Stimulated activated naive B cell treated with anti-CD40 and anti-IgM and Interleukin-4, amounts not matched to agents 10 μg/mL and 1 μg/mL and 100 μg/mL, for 72 hours (primary cell): ENCODE measurements around the gene CTIF.

Experiments used
- ATAC-seq, 2 donors: fragments of 150-1000 bp; cut with Tn5 transposase; replicated peaks; 2 replicates each; pipeline ENCODE4 v1.10.0; 2021; ENCODE audit warnings: moderate library complexity in 1 of 2
- DNase-seq: peaks from one replicate; pipeline ENCODE4 v3.0.0; 2021
- H3K27ac Mint-ChIP-seq: one replicate; pipeline ENCODE4 v1.8.0; 2022; ENCODE audit warnings: mild to moderate bottlenecking, mixed read lengths
- H3K27me3 Mint-ChIP-seq, 2 donors: one replicate each; pipeline ENCODE4 v1.8.0; 2022; ENCODE audit warnings: mixed read lengths in 2 of 2
- H3K36me3 Mint-ChIP-seq, 2 donors: one replicate each; pipeline ENCODE4 v1.8.0; 2022; ENCODE audit warnings: mixed read lengths in 2 of 2, mild to moderate bottlenecking in 1 of 2
- H3K4me1 Mint-ChIP-seq, 2 donors: one replicate each; pipeline ENCODE4 v1.8.0; 2022; ENCODE audit warnings: mixed read lengths in 2 of 2, mild to moderate bottlenecking in 1 of 2
- H3K4me3 Mint-ChIP-seq, 2 donors: one replicate each; pipeline ENCODE4 v1.8.0; 2022; ENCODE audit warnings: mild to moderate bottlenecking in 2 of 2, mixed read lengths in 2 of 2, moderate library complexity in 1 of 2
- H3K9me3 Mint-ChIP-seq, 2 donors: one replicate each; pipeline ENCODE4 v1.8.0; 2022; ENCODE audit warnings: mixed read lengths in 2 of 2, mild to moderate bottlenecking in 1 of 2

CTIF gene

DNA sequence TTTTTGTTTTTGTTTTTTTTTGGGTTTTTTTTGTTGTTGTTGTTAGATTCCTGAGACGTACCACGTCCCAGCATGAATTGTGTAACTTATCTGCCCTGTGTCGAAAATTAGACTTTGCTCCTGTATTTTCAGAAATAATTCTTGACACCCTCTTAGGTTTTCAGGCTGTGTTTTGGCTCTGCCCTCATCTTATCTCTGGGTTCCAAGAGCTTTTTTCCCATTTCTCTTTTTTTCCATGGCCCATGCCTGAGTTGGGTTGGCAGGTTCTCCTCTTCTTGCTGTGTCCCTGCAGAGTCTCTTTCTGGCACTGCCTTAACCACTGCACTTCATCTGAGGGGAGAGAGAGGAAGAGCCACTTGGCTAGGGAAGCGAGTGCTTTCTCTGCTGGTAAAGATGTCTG lies 42.4 kb downstream of the CTIF start:
- H3K4me3 Mint-ChIP-seq = no peak overlapping the region
- peaks cover 8 to 11% of the 10 kb centered on the region in 2 donors for H3K36me3 Mint-ChIP-seq
- H3K4me1 Mint-ChIP-seq = peaks cover 0 to 1% of the 10 kb centered on the region in 2 donors
- ATAC-seq = no peak
- H3K9me3 Mint-ChIP-seq = peaks cover 6 to 11% of the 10 kb centered on the region in 2 donors
- H3K27ac Mint-ChIP-seq = no peak overlapping the region
- H3K27me3 Mint-ChIP-seq = no peaks in the 10 kb centered on the region
- no peak for DNase-seq

DNA sequence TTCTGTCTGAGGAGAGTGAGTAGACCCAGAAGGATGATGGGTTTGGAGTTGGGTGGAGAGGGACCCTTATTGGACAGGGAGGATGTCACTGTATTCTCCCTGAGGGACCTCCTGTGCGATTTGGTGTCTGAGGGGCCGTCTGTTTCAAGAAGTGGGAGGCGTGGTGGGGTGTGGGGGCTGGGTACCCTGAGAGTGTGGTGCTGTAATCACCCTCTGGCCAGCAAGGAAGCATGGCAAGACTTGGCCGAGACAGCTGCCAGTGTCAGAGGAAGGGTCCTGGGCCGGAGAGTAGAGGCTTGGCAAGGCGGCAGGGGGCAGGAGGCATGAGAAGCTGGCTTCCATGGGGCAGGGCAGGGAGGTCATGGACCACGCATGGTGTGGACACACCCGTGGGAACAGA lies 43.1 kb downstream of the CTIF start:
- Mint-ChIP-seq H3K27ac (no peak overlapping the region), H3K36me3 (peaks cover 6 to 8% of the 10 kb centered on the region in 2 donors), H3K4me3 (no peak overlapping the region), H3K27me3 (no peaks in the 10 kb centered on the region), H3K4me1 (peaks cover 0 to 1% of the 10 kb centered on the region in 2 donors), H3K9me3 (peaks cover 6 to 11% of the 10 kb centered on the region in 2 donors)
- no peak for DNase-seq
- no peak for ATAC-seq

DNA sequence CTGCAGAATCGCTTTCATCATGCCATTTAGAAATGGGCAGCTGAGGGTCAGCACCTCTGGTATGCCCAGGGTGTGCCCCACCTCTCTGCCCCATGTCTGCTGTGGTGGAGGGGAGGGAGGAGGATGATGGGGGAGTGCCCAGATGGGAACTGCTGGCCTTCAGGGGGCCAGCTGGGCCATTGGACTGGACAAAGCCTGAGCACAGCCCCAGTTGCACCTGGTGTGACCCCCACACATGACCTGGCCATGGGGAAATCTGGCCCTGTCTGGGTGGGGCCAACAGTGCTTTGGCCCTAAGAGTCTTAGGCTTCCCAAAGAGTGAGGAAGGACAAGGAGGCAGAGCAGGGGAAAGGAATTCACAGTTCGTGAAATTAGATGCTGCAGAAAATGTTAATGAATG lies 44.1 kb downstream of the CTIF start:
- no peak overlapping the region for H3K4me3 Mint-ChIP-seq
- peaks cover 3 to 6% of the 10 kb centered on the region in 2 donors for H3K9me3 Mint-ChIP-seq
- peaks cover 0 to 1% of the 10 kb centered on the region in 2 donors for H3K4me1 Mint-ChIP-seq
- DNase-seq (no peak), ATAC-seq (no peak)
- peaks cover 2 to 5% of the 10 kb centered on the region in 2 donors for H3K36me3 Mint-ChIP-seq
- H3K27ac Mint-ChIP-seq = no peak overlapping the region
- H3K27me3 Mint-ChIP-seq = no peaks in the 10 kb centered on the region

GRCh38 chr18:48583573-48583972 lies 44.7 kb downstream of the CTIF start:
- no peak for ATAC-seq
- H3K36me3 Mint-ChIP-seq = peaks cover 0 to 2% of the 10 kb centered on the region in 2 donors
- no peak for DNase-seq
- peaks cover 0 to 1% of the 10 kb centered on the region in 2 donors for H3K4me1 Mint-ChIP-seq
- H3K27me3 Mint-ChIP-seq = no peaks in the 10 kb centered on the region
- H3K27ac Mint-ChIP-seq = no peak overlapping the region
- peaks cover 0 to 3% of the 10 kb centered on the region in 2 donors for H3K9me3 Mint-ChIP-seq
- no peak overlapping the region for H3K4me3 Mint-ChIP-seq

DNA sequence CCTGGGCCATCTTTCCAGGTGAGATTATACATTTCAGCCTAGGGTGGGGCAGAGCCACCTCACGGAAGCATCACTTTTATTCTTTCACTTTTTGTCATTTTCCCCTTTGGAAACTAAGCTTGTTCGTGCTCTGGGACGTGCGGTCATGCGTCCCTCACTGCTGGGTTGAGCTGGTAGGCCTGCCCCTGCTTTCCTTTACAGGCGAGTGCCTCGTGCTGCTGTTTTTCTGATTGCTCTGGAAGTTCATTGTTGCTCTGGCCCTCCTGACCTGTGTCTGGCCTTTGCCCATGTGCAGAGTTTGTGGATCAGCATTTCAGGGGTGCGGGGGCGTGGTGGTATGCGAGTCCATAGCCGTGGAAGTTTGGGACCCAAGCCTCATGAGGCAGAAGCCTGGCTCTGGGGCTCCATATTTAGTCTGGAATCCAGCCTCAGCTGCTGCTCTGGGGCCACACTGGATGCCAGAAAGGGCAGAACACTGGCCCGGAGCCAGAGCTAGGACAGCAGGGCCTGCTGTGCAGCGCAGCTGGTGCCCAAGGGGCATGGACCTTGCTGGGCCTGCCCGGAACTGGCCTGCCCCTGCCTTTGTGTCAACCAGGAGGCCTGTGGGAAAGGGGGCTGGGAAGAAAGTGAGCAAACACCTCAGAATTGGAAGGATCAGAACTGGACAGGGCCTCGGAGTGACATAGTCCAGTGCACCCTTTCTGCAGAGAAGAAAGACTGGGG lies 51.1 kb downstream of the CTIF start:
- DNase-seq = no peak
- Mint-ChIP-seq H3K4me1 (peaks cover 0 to 3% of the 10 kb centered on the region in 2 donors), H3K36me3 (no peaks in the 10 kb centered on the region), H3K27me3 (no peaks in the 10 kb centered on the region), H3K4me3 (no peak overlapping the region), H3K9me3 (no peaks in the 10 kb centered on the region), H3K27ac (no peak overlapping the region)
- ATAC-seq = no peak

DNA sequence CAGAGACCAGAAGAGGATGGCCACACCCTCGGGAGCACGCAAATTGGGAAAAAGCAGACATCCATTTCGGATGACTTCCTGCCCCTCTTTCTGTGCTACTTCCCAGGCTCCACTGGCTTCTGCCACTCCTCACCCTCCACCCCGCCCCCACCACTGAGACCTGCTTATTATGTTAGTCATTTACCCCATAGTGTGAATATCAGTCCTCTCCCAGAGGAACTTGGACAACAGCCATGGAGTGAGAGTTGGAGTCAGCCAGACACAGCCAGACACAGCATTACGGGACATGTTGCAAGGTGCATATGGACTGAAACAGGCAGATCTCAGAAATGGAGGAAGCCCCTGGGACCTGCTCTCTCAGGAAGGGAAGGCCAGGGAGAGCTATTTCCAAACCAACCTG lies 51.8 kb downstream of the CTIF start:
- Mint-ChIP-seq H3K4me1 (peaks cover 0 to 3% of the 10 kb centered on the region in 2 donors), H3K4me3 (no peak overlapping the region), H3K9me3 (no peaks in the 10 kb centered on the region), H3K36me3 (peaks cover 0 to 1% of the 10 kb centered on the region in 2 donors), H3K27me3 (no peaks in the 10 kb centered on the region), H3K27ac (no peak overlapping the region)
- DNase-seq (no peak), ATAC-seq (no peak)

GRCh38 chr18:48592540-48593171 lies 53.8 kb downstream of the CTIF start:
- Mint-ChIP-seq H3K27ac (no peak overlapping the region), H3K36me3 (peaks cover 0 to 4% of the 10 kb centered on the region in 2 donors), H3K9me3 (no peaks in the 10 kb centered on the region), H3K4me1 (peaks cover 0 to 3% of the 10 kb centered on the region in 2 donors), H3K27me3 (no peaks in the 10 kb centered on the region), H3K4me3 (no peak overlapping the region)
- DNase-seq (no peak), ATAC-seq (no peak)

- ATAC-seq = no peak
- Mint-ChIP-seq H3K27me3 (no peaks in the 10 kb centered on the region), H3K4me1 (peaks cover 0 to 3% of the 10 kb centered on the region in 2 donors), H3K27ac (no peak overlapping the region), H3K4me3 (no peak overlapping the region), H3K36me3 (peaks cover 0 to 4% of the 10 kb centered on the region in 2 donors), H3K9me3 (no peaks in the 10 kb centered on the region)
- no peak for DNase-seq
Measured at GRCh38 chr18:48594471-48595094, 55.8 kb downstream of the CTIF start.

DNA sequence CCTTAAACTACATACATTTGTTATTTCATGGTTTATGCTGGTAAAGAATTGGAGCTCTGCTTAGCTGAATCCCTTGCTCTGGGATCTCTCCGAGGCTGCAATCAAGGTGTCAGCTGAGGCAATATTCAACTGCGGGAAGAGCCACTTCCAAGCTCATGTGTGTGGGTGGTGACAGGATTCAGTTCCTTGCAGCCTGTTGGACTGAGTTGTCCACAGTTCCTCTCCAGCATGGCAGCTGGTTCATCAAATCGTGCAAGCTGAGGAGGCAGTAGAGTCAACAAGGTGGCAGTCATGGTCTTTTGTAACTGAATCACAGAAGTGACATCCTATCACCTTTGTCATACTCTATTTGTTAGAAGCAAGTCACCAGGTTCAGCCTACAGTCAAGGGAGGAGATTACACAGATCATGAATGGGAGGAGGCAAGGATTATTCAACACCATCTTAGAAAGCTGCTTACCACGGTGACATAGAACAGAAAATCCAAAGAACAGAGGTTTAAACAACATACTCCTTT lies 56.9 kb downstream of the CTIF start:
- Mint-ChIP-seq H3K9me3 (no peaks in the 10 kb centered on the region), H3K27me3 (no peaks in the 10 kb centered on the region), H3K27ac (no peak overlapping the region), H3K4me1 (no peaks in the 10 kb centered on the region), H3K36me3 (peaks cover 0 to 4% of the 10 kb centered on the region in 2 donors), H3K4me3 (no peak overlapping the region)
- ATAC-seq = no peak
- no peak for DNase-seq

DNA sequence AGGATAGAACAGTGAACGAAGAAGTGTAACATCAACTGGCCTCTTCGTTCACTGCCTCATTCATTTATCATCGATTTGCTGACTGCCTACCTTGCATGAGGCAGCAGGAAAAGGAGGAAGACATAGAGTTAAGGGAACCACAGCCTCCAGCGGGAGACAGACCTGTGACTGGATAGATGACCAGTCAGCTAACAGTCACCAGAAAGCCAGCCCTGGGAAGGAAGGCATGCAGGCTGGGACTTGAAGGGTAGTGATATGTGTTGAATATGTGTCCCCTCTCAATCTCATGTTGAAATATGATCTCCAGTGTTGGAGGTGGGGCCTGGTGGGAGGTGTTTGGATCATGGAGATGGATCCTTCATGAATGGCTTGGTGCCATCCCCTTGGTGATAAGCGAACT lies 58.3 kb downstream of the CTIF start:
- ATAC-seq = no peak
- Mint-ChIP-seq H3K36me3 (peaks cover 0 to 4% of the 10 kb centered on the region in 2 donors), H3K27ac (no peak overlapping the region), H3K4me1 (no peaks in the 10 kb centered on the region), H3K4me3 (no peak overlapping the region), H3K27me3 (no peaks in the 10 kb centered on the region), H3K9me3 (no peaks in the 10 kb centered on the region)
- DNase-seq = no peak

DNA sequence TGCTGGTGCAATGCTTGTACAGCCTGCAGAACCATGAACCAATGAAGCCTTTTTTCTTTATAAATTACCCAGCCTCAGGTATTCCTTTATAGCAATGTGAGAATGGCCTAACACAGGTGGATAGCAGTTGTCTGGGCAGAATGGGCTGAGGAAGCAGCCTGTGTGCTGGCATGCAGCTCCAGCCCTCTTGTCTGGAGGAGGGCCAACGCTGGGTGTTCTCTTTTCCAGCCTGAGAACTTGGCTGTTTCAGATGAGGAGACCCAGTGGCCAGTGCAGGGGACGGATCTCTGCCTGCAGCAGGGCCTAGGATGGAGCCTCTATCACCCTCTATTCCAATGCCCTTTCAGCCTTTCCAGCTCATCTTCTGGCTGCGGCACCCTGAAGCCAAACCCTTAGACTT lies 58.8 kb downstream of the CTIF start:
- H3K27me3 Mint-ChIP-seq = no peaks in the 10 kb centered on the region
- ATAC-seq (no peak), DNase-seq (no peak)
- peaks cover 0 to 4% of the 10 kb centered on the region in 2 donors for H3K36me3 Mint-ChIP-seq
- no peak overlapping the region for H3K4me3 Mint-ChIP-seq
- no peak overlapping the region for H3K27ac Mint-ChIP-seq
- H3K4me1 Mint-ChIP-seq = no peaks in the 10 kb centered on the region
- H3K9me3 Mint-ChIP-seq = peaks cover 1% of the 10 kb centered on the region in 2 donors

- no peak for ATAC-seq
- H3K27ac Mint-ChIP-seq = no peak overlapping the region
- no peaks in the 10 kb centered on the region for H3K27me3 Mint-ChIP-seq
- no peaks in the 10 kb centered on the region for H3K4me1 Mint-ChIP-seq
- no peak for DNase-seq
- peaks cover 9 to 10% of the 10 kb centered on the region in 2 donors for H3K9me3 Mint-ChIP-seq
- H3K4me3 Mint-ChIP-seq = no peak overlapping the region
- peaks cover 0 to 4% of the 10 kb centered on the region in 2 donors for H3K36me3 Mint-ChIP-seq
Measured at GRCh38 chr18:48599391-48599790, 60.6 kb downstream of the CTIF start.

DNA sequence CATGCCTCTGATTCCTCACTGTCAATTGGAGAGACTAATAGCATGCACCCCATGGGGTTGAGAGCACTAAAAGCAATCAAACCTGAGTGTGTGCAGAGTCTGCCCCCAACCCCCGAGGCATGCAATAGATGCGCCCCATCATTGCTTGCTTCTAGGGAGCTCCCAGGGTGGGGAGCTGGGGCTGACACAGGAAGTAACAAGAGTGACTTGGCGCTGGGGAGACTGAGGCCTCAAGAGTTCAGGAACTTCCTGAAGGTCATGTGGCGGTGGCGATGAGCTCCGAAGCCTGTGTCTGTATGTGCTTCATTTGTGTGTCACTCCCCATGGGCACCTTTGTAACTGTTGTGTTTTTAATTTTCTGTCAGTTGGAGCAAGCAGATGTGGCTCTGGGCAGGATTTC lies 61.2 kb downstream of the CTIF start:
- no peak for ATAC-seq

GRCh38 chr18:48600456-48601090 lies 61.7 kb downstream of the CTIF start:
- Mint-ChIP-seq H3K27ac (no peak overlapping the region), H3K4me3 (no peak overlapping the region), H3K4me1 (peaks cover 0 to 2% of the 10 kb centered on the region in 2 donors), H3K9me3 (peaks cover 9 to 10% of the 10 kb centered on the region in 2 donors), H3K36me3 (peaks cover 0 to 3% of the 10 kb centered on the region in 2 donors), H3K27me3 (no peaks in the 10 kb centered on the region)
- DNase-seq = no peak
- ATAC-seq = no peak

More for the DNA sequence above, 61.2 kb downstream of the CTIF start:
- DNase-seq = no peak
- no peak overlapping the region for H3K4me3 Mint-ChIP-seq
- H3K36me3 Mint-ChIP-seq = peaks cover 0 to 4% of the 10 kb centered on the region in 2 donors
- H3K27me3 Mint-ChIP-seq = no peaks in the 10 kb centered on the region
- peaks cover 9 to 10% of the 10 kb centered on the region in 2 donors for H3K9me3 Mint-ChIP-seq
- no peaks in the 10 kb centered on the region for H3K4me1 Mint-ChIP-seq
- no peak overlapping the region for H3K27ac Mint-ChIP-seq
